ENCODE results near the gene DCTD. TPM values are rescaled to one million over a fixed set of nuclear protein-coding genes. Genes with fewer than 3 reads are reported as not detected.

The DCTD gene
- total and polyA plus RNA-seq, 2 of the 13 experiments (the other 11 are each of a cell fraction or from before 2014, with no cell fraction given), result 85.1 to 95.3 TPM

GRCh38 chr4:182914357-182914756, 2.8 kb downstream of the DCTD start:
- Histone ChIP-seq H2AFZ (ENCODE audit: low read length) (no peak overlapping the region), H3K4me1 (ENCODE audit: insufficient read depth, low read length) (peaks cover 79% of the 10 kb centered on the region), H3K9me3 (ENCODE audit: low read length) (no peaks in the 10 kb centered on the region), H3K27me3 (ENCODE audit: control insufficient read depth in 1 of 2, insufficient read depth in 2 of 2, low read length in 2 of 2) (no peaks in the 10 kb centered on the region), H3K4me2 (ENCODE audit: low read depth, low read length) (no peak overlapping the region), H3K27ac (ENCODE audit: extremely low read length, insufficient read depth, low read length) (no peak overlapping the region), H3K4me3 (replicated peaks in 1 of 3; ENCODE audit: insufficient read depth in 1 of 3, low read depth in 2 of 3, low read length in 3 of 3) (no peak overlapping the region), H4K20me1 (ENCODE audit: insufficient read depth, low read length) (no peaks in the 10 kb centered on the region), H3K79me2 (ENCODE audit: insufficient read depth, low read length) (peaks cover 37% of the 10 kb centered on the region), H3K36me3 (replicated peaks in 1 of 2; ENCODE audit: control insufficient read depth in 1 of 2, insufficient read depth in 2 of 2, low read length in 2 of 2) (peaks cover 5 to 47% of the 10 kb centered on the region in 2 experiments), H3K9ac (ENCODE audit: insufficient read depth, low read depth, low read length) (no peak overlapping the region)
- no peak for ATAC-seq
- no peak for FAIRE-seq
- BruUV-seq (replicated peaks), result no TSS peak
- intact Hi-C loops (cut with micrococcal nuclease; ENCODE audit: unreplicated experiment), result no loop called here
- CTCF ChIA-PET (ENCODE audit: low intra/inter-chr PET ratio, low total read pairs), result no interaction called here
- WGBS (ENCODE audit: low lambda C conversion rate), result 88% methylated on average over 3 of the region's 5 CpGs
- in situ Hi-C loops (cut with HindIII; ENCODE audit: extremely low pct_ligation_motif_present, low pct_unique_long_range_greater_than_20kb), result no loop called here
- no peak for DNase-seq (ENCODE audit: low spot score)
- no peak for TF ChIP-seq THAP11 (CRISPR knock-in tag; IDR thresholded peaks at IDR 0.05)
- no peak for TF ChIP-seq PBX2 (CRISPR knock-in tag; IDR thresholded peaks at IDR 0.05)
- TF ChIP-seq ZNF629 (CRISPR knock-in tag; conservative IDR thresholded peaks at IDR 0.05), result no peak
- TF ChIP-seq ZNF687 (CRISPR knock-in tag; IDR thresholded peaks at IDR 0.05), result peak; percentile 20; the same call in 1 of the 2 replicates
- no peak for TF ChIP-seq ZNF510 (CRISPR knock-in tag; IDR thresholded peaks at IDR 0.05; ENCODE audit: low read depth)
- no peak for TF ChIP-seq ZNF770 (CRISPR knock-in tag; IDR thresholded peaks at IDR 0.05)
- TF ChIP-seq RNF219 (CRISPR knock-in tag; IDR thresholded peaks at IDR 0.05), result no peak
- POLR2A ChIA-PET, result interaction anchor here (1.5 to 2.2 kb wide), 2 partner anchors 16 to 529 kb away, joined by 3 to 10 read pairs; no protein-coding TSS in a partner anchor

All from HepG2 (cell line).